Stimulated activated CD4-positive, alpha-beta T cell treated with anti-CD3 and anti-CD28 coated beads, Interleukin-2, amount 100 ng/mL, for 48 hours (primary cell): ENCODE results near the gene ASCC1.
"Not testable (repeated sequence)": the region's sequence is repeated elsewhere in the genome, so short reads cannot be mapped to it uniquely, and the experiment has no call there.

Source experiments
- DNase-seq, 2 donors: peaks; one replicate each; pipeline ENCODE4 v3.0.0-alpha.2; 2020

The ASCC1 gene

DNA sequence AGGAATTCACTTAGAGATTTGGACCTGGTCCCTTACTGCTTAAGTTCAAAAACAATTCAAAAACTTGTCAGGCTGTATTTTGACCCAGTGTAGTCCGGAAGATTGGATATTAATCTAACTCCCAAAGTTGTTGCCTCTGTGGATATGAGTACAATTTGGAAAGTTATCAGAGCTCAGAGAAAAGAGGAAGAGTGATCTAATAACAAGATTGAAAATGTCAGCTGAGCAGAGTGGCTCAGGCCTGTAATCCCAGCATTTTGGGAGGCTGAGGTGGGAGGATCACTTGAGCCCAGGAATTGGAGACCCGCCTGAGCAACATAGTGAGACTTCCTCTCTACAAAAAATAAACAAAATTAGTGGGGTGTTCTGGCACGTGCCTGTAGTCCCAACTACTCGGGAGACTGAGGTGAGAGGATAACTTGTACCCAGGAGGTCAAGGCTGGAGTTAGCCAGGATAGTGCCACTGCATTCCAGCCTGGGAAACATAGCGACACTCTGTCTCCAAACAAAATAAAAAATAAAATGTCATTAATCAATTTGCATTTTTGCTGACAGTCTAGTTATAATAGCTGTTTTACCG lies 3.2 kb upstream of the ASCC1 start:
- DNase-seq: no peak

DNA sequence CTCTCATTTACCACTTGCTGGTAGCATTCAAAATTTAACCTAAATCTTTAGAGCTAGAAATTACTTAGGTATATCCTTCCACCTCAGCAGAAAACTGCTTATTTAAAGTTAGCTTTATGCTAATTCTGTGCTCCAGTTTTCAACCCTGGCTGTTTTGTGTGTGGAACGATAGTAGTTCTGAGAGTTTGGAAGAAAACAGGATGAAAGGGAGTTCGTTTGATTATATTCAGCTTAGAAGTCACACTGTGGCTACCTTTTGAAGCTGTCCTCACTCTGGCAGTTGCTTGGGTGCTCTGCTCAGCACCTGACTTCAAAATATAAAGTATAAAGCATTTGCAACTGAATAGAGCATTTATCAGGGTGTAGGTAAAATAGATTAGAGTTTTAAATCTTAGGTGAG lies 2.6 kb upstream of the ASCC1 start:
- no peak for DNase-seq

DNA sequence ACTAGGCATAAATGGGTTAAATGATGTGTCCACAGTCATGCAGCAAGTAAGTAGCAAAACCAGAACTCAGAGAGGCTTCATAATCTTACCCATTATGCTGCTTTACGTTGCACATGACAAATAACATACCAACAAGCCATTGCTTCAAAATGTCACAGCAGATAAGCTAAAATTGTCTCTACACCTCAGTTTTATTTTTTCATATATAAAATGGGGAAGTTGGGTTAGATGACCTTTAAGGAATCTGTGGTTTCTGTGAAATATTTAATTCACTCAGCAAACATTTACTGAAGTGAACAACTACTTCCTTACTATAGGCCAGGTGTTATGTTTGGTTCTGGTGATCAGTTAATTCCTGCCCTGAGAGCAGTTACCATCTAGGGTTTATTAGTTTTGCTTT lies 2.2 kb upstream of the ASCC1 start:
- no peak for DNase-seq

DNA sequence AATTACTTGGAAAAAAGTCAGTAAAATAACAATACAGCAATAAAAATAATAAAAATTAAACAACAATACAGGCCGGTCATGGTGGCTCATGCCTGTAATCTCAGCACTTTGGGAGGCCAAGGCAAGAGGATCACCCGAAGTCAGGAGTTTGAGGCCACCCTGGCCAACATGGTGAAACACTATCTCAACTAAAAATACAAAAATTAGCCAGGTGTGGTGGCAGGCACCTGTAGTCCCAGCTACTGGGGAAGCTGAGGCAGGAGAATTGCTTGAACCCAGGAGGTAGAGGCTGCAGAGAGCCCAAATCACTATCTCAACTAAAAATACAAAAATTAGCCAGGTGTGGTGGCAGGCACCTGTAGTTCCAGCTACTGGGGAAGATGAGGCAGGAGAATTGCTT lies 4.2 kb downstream of the ASCC1 start:
- not testable (repeated sequence) for DNase-seq

DNA sequence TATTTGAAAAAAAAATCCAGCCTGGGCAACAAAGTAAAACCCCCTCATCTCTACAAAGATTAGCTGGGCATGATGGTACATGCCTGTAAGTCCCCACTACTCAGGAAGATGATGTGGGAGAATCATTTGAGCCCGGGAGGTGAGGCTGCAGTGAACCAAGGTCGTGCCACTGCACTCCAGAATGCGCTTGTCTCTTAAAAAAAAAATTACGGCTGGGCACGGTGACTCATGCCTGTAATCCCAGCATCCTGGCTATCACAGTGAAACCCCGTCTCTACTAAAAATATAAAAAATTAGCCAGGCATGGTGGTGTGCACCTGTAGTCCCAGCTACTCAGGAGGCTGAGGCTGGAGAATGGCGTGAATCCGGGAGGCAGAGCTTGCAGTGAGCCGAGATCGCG lies 4.7 kb downstream of the ASCC1 start:
- not testable (repeated sequence) for DNase-seq

DNA sequence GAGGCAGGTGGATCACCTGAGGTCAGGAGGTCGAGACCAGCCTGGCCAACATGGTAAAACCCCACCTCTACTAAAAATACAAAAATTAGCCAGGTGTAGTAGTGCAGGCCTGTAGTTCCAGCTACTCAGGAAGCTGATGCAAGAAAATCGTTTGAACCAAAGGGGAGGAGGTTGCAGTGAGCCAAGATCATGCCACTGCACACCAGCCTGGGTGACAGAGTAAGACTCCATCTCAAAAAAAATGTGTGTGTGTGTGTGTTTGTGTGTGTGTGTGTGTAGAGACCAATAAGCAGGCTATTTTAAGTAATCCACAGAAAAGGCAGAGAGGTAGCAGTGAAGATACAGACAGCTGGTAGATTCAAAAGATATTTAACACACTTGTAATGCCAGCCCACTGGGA lies 7.5 kb downstream of the ASCC1 start:
- DNase-seq: not testable (repeated sequence)

DNA sequence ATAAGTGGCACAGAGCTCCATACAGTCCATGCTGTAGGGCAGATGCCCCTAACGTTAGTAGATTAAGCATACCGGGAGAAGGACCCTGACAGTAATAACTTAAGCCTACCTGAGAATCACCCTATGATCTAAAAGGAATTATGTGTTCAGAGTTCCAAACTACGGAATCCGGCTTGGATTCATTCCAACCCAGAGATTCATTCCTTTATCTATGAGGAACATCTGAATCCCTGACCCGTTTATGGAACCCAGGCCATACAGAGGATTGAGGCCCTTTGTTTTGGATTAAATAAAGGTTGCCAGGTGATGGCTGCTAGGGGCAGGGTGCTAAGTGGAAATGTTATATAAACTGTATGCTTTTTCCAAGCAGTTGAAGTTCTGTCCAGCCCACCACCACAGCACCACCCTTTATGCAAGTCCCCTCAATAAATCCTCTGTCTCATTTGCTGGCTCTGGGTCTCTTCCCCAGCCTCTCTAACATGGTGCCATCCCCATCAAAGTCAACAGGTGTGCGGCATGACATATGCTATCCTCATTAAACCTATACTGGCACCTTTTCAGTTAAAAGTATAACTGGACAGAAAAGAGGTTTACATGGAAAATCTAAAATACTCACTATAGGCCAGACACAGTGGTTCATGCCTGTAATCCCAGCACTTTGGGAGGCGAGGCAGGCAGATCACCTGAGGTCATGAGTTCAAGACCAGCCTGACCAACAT lies 9.4 kb downstream of the ASCC1 start:
- no peak for DNase-seq

DNA sequence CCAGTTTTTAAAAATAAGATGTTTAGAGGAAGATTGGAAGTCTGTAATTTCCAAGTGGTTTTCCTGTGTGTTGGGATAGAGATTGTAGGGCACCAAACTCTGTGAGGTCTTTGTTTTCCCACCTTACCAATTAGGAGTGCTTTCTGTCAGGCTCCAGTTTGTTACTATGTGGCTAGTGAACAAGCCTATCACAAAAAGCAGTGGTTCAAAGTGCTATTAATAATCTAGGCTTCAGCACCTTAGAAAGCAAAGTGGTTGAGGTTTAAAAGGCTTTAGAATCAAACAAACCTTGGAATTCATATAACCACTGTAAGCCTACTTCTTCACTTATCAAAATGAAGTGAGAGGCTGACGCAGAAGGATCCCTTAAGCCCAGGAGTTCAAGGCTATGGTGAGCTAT lies 11.4 kb downstream of the ASCC1 start:
- DNase-seq: no peak

DNA sequence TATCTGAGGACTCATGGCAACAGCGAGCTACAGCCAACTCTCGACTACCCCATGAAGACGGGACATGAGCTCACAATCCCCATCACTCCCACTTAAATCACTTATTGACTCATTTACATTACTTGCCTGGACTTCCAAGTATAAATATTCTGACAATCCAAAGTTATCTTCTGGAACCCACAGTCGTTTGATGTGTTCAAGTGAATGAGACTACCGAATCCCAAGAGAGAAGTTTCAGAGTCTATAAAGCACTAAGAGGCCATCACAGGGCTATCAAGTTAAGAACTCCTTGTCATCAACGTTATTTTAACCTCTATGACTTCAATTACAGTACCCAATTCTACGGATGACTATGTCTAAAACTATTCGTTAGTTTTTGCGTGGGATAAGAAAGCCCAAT lies 11.8 kb downstream of the ASCC1 start:
- no peak for DNase-seq

DNA sequence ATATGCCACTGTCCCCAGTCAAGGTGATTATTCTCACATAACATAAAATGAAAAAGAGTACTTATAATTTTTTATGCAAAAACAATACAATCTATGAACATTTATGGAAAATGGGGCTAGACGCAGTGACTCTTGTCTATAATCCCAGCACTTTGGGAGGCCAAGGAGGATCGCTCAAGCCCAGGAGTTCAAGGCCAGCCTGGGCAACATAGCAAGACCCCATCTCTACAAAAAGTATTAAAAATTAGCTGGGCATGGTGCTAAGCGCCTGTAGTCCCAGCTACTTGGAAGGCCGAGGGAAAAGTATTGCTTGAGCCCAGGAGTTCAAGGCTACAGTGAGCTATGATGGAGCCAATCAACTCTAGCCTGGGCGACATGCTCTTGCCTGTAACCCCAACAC lies 14.8 kb downstream of the ASCC1 start:
- no peak for DNase-seq

DNA sequence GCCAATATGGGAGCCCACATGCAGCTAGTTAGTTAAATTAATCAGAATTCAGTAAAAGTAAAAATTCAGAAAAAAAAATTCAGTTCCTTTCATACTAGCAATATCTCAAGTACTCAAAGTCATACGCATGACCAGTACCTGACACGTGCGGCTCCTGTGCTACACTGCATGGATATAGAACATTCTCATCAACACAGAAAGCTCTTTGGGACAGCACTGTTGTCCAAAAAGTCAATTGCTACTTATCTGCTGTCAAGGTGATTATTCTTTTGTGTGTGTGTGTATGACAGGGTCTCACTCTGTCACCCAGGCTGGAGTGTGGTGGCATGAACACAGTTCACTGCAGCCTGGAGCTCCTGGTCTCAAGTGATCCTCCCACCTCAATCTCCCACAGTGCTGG lies 15.2 kb downstream of the ASCC1 start:
- no peak for DNase-seq

DNA sequence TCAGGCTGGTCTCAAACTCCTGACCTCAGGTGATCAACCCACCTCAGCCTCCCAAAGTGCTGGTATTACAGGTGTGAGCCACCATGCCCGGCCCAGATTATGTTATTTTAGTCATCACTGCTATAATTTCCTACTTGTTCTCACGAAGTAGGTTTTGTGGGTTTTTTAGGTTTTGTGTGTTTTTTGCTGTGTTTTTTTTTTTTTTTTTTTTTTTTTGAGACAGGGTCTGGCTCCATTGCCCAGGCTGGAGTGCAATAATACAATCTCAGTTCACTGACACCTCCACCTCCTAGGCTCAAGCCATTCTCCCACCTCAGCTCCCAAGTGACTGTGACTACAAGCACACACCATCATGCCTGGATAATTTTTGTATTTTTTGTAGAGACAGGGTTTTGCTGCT lies 21.1 kb downstream of the ASCC1 start:
- DNase-seq: no peak

DNA sequence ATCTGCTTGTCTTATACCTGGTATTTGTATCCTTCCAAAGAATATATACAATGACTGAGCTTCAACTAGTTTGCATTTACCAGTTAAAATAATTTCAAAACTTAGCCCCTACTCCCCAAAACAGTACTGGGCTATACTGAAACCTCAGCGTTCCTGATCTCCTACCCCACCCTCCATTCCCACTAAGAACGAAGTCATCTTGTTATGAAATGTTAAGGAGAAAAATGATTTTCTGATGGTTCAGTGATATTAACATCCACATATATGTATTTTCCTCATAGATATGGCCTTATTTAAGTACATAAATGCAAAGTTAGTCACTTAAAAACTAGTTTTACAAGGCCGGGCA lies 29.1 kb downstream of the ASCC1 start:
- DNase-seq: no peak

DNA sequence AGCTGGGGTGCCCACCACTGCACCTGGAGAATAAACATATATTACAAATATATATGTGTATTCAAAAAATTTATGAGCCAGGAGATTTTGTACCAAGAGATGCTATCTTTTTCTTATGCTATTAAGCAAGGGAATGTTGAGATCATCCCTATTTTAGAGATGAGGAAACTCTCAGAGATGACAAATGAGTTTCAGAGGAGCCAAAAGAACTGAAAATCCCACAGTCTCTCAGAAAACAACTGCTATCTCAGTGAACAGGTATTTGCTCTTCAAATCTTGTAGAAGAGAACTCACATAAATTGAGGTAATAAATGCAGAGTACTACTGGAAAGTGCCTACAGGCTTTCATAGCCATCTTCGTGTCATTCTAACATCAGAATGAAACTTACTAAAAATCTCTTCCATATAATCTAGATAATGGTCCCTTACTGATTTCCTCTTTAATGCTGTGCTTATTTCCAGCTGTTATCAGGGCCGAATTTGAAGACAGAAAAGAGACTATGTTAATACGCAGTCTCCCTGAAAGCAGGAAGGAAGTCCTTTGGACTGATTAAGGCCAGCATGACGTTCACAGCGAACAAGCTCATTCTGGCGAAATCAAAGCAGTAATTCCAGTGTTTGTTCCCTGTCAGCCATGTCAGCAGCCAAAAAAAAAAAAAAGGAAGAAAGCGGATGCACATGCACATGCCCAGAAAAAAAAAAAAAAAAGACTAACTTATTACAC lies 29.7 kb downstream of the ASCC1 start:
- no peak for DNase-seq

DNA sequence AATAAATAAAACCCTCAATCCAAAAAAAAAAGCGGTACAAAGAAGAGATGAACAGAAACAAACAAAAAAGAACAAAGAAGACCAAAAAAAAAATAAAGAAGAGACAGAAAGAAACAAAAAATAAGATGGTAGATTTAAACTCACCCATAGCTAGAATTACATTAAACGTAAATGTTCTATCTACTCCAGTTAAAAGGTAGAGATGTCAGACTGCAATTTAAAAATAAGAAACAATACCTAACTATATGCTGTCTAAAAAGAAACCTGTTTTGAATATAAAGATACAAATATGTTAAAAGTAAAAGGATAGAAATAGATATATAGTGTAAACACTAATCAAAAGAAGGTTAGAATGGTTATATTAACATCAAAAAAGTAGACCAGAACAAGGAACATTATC lies 31.9 kb downstream of the ASCC1 start:
- DNase-seq: no peak

DNA sequence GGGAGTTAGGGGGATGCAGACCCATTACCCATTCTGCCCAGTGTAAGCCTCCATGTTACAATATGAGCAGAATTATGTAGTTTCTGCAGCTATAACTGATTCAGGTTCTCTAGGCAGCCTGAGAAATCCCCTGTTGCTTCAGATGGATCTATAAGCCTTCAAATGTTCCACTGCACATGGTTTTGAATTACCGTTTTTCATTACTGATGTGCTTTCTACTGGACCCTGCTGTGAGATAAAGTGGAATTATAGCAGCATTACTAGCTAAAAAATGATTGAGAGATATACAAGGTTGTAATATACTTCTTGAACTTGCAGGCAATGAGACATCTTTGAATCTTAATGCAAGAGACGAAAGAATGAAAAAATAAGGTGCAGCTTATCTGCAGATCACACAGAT lies 38.6 kb downstream of the ASCC1 start:
- no peak for DNase-seq

DNA sequence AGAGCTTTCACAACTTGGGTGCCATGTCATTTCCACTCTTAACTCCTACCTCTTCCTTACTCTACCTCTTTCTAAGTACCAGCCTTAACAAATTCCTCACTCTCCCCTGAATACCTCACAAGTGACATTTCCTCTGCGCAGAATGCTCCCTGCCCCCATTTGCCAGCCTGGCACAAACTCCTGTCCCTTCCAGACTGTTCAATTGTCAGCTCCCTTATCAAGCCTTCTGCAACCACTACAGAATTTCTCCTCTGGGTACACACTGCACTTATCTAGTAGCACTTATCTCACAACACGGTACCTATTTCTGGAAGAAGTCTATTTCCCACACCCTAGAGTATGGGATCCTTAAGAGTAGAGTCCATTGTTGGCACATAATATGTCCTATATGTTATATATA lies 39.4 kb downstream of the ASCC1 start:
- no peak for DNase-seq

DNA sequence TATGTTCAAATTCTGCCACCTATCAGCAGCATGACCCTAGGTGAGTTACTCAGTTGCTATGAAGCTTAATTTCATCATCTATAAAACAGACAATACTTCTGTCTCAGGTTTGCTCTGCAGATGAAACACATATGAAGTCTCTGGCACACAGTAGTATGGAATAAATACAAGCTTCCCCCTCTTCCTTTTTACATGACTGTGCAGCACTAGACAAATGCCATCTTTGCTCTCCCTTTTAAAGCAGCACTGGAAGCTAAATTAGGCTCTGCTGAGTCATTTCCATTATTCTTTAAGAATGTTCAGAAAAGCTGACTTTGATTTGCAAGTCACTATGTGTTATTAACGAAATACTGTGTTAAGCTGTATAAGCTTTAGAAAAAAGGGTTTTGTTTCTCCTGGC lies 40.9 kb downstream of the ASCC1 start:
- no peak for DNase-seq

DNA sequence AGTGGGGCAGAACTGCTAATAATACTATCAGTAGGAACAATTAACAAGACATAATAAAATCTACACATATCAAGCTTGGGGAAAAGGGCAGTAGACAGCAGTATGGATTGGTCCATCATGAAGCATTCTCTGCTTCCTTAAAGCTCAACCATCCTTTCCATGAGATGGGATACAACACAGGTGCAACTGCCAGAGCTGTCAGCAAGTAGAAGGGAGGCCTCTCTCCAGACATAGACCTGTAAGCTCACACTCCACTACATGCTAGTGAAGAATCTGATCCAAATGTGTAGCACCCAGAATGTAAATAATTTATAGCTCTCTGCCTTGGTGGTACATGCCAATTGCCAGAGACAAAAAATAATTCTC lies 41.8 kb downstream of the ASCC1 start:
- no peak for DNase-seq

DNA sequence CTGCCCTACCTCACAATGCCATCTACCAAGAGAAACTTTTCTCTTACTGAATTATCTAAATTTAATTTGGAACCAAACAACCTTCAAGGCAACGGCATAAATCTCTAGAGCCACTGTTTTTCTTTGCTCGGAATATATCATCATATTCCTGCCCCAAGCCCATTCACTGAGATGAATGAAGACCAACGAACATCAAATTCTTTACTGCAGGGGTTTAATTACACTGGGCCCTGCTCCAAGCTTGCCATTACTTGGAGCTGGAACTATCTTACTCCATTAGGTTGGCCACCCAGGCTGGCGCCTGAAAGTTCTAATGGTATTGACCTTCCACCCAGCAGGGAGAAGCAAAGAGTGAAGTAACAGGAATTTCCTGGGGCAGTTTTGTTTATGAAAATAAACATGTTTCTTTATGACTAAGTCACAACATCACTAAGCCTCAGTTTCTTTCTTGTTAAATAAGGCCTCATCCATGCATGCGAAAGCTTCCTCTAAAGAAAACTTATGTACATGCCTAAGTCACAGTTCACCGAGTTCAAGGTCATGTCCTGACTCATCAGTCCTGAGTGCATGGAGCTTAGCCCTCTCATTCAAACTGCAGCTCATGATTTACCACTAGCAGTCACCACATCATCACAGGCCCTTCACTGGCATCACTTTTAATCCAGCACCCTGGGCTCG lies 42.3 kb downstream of the ASCC1 start:
- DNase-seq: no peak

DNA sequence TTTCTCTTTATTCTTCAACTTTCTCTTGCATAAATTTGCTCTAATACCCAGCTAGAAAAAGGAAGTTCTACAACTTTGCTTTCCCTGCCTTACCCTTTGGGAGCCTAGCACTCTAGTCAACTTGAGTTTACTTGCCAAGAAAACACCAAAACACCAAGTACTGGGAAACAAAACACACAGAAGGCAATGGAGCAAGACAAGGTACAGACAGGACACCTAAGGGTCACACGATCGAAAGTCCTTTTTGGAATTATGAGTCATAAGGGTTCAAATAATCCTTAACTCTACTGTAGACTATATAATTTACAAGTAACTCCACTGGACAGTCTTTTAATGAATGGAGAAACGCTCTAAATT lies 42.8 kb downstream of the ASCC1 start:
- no peak for DNase-seq

DNA sequence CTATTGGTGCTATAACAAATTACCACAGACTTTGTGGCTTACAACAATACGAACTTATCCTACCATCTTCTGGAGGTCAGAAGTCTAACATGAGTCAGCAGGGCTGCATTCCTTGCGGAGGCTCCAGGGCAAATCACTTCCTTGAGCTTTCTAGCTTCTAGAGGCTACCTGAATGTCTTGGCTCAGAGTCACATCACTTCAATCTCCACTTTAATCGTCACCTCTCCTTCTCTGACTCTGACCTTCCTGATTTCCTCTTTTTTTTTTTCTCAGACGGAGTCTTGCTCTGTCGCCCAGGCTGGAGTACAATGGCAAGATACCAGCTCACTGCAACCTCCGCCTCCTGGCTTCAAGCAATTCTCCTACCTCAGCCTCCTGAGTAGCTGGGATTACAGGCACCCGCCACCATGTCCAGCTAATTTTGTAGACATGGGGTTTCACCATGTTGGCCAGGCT lies 44.9 kb downstream of the ASCC1 start:
- DNase-seq: no peak

DNA sequence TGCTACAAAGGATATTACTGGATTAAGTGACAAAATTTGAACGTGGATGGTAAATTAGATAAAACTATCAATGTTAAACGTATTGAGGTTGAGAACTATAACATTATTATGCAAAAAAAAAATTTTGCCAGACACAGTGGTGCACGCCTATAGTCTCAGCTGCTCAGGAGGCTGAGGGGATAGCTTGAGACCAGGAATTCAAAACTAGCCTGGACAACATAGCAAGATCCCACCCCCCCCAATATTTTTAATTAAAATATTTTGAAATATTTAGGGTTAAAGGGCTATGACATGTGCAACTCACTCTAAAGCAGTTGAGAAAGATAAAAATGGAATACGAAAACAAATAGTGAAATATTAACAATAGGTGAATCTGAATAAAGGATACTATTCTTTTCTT lies 45.3 kb downstream of the ASCC1 start:
- DNase-seq: no peak

DNA sequence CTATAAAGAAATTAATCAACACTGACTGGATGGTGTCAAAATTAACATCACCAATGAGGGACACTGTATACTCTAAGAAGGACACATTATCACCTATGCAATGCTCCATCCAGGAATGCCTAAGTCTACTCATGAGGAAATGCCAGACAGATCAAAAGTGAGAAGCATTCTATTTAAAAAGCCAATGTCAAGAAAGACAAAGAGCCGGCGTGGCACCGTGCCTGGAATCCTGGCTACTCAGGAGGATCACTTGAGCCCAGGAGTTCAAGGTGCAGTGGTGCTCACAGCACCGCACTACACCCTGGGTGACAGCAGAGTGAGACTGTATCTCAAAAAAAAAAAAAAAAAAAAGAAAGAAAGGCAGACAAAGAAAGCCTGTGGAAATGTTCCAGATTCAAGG lies 45.8 kb downstream of the ASCC1 start:
- no peak for DNase-seq
